Karpas-422 (cell line): Measurements from ENCODE around the gene KLHDC4. TPM values are rescaled to one million over a fixed set of nuclear protein-coding genes. Genes with fewer than 3 reads are reported as not detected.
"Not testable (repeated sequence)": the region's sequence is repeated elsewhere in the genome, so short reads cannot be mapped to it uniquely, and the experiment has no call there.

Source experiments
- DNase-seq: peaks from one replicate; pipeline ENCODE4 v3.0.0-alpha.2; 2015
- H2AFZ ChIP-seq: fragments of 200-600 bp; sonication (generic); 2 replicates; pipeline ENCODE4 v1.6.1; 2014; ENCODE audit warnings: antibody characterized with exemption, low read length, mixed read lengths
- H3K27ac ChIP-seq: fragments of 200-600 bp; sonication (generic); 2 replicates; pipeline ENCODE4 v1.5.1; 2014; ENCODE audit warnings: mild to moderate bottlenecking, low read length, moderate library complexity
- H3K27me3 ChIP-seq: fragments of 200-600 bp; sonication (generic); 2 replicates; pipeline ENCODE4 v1.6.1; 2014; ENCODE audit warnings: low read length, mixed read lengths
- H3K36me3 ChIP-seq: fragments of 200-600 bp; sonication (generic); 2 replicates; pipeline ENCODE4 v1.6.1; 2014; ENCODE audit warnings: low read length, mixed read lengths; ENCODE audit not compliant: insufficient read depth
- H3K4me1 ChIP-seq: fragments of 200-600 bp; sonication (generic); 2 replicates; pipeline ENCODE4 v1.6.1; 2014; ENCODE audit warnings: mild to moderate bottlenecking, low read length, mixed read lengths
- H3K4me2 ChIP-seq: fragments of 200-600 bp; sonication (generic); 2 replicates; pipeline ENCODE4 v1.6.1; 2014; ENCODE audit warnings: low read length, low read depth, mild to moderate bottlenecking; ENCODE audit not compliant: poor library complexity, severe bottlenecking
- H3K4me3 ChIP-seq: fragments of 200-600 bp; sonication (generic); 2 replicates; pipeline ENCODE4 v1.5.1; 2014; ENCODE audit warnings: mild to moderate bottlenecking, antibody characterized with exemption, low read length, mixed read lengths
- H3K79me2 ChIP-seq: fragments of 200-600 bp; sonication (generic); 2 replicates; pipeline ENCODE4 v1.6.1; 2014; ENCODE audit warnings: mild to moderate bottlenecking, low read length, mixed read lengths
- H3K9ac ChIP-seq: fragments of 200-600 bp; sonication (generic); 2 replicates; pipeline ENCODE4 v1.6.0; 2014; ENCODE audit warnings: low read length
- H3K9me2 ChIP-seq: fragments of 200-600 bp; sonication (generic), shearing (Covaris generic); replicated peaks from 2 replicates; pipeline ENCODE4 v1.6.0; 2014; ENCODE audit warnings: mild to moderate bottlenecking, low read length, moderate library complexity; ENCODE audit not compliant: insufficient read depth
- H3K9me3 ChIP-seq: fragments of 300-700, 200-600 bp; sonication (generic); 2 replicates; pipeline ENCODE4 v1.6.1; 2014; ENCODE audit warnings: low read length, mixed read lengths
- H4K20me1 ChIP-seq: fragments of 200-600 bp; sonication (generic); 2 replicates; pipeline ENCODE4 v1.6.1; 2014; ENCODE audit warnings: mild to moderate bottlenecking, antibody characterized with exemption, low read length, low read depth; ENCODE audit not compliant: insufficient read depth
- total RNA-seq: library from RNA; depleted of rRNA; stranded (reverse); fragments of >200 nt; shearing (Covaris generic); gene quantifications from 2 replicates; pipeline ENCODE4 v1.2.3, GENCODE V29; 2014; ENCODE audit warnings: low replicate concordance; rRNA removed

Gene KLHDC4
- 21.1 and 30.1 TPM in 2 replicates for total RNA-seq

DNA sequence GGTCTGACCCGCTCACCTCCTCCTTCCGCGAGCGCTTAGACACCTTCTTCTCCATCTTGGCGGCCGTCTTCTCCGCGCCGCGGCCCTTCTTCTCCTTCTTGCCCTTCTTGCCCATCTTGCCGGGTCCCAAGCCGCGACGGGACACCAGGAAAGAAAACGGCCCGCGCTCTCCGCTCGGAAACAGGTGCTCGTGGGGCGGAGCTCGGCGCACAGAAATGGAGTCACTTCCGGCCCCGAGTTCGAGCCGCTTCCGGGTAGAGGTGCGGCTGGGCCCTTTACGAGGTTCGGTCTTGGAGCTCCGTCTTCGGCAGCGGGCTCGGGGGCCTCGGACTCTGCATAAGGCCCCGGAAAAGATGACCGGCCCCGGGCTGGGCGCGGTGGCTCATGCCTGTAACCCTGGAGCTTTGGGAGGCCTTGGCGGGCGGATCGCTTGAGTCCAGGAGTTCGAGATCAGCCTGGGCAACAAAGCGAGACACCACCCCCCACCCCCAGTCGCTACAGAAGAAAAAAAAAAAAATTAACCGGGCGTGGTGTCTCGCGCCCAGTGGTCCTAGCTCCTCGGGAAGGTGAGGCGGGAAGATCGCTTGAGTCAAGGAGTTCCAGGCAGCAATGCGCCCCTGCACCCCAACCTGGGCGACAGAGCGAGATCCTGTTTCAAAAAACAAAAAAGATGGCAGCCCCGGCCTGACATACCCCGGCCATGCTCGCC lies at the start of gene KLHDC4:
KLHDC4 (minus strand) TSS at position 211 of the 709 bp plus-strand sequence; CDS start at position 115, 96 bp downstream.
- peak within 1 kb of the TSS; percentile 98 for H3K4me2 ChIP-seq
- DNase-seq: peak; percentile 96
- peak within 1 kb of the TSS; percentile 58; the same call in 1 of the 2 replicates for H3K27ac ChIP-seq
- H3K4me1 ChIP-seq: peaks cover 25% of the 10 kb centered on the region
- H3K9ac ChIP-seq: peak within 1 kb of the TSS; percentile 96
- H4K20me1 ChIP-seq: peaks cover 13% of the 10 kb centered on the region
- H3K27me3 ChIP-seq: no peaks in the 10 kb centered on the region
- H3K9me3 ChIP-seq: no peaks in the 10 kb centered on the region
- peaks cover 12% of the 10 kb centered on the region for H3K36me3 ChIP-seq
- H3K79me2 ChIP-seq: peaks cover 42% of the 10 kb centered on the region
- H2AFZ ChIP-seq: peak within 1 kb of the TSS; percentile 60
- H3K9me2 ChIP-seq: no peaks in the 10 kb centered on the region
- H3K4me3 ChIP-seq: peak within 1 kb of the TSS; percentile 99

- Histone ChIP-seq H3K9me2 (no peaks in the 10 kb centered on the region), H3K4me2 (no peak overlapping the region), H3K4me1 (peaks cover 20% of the 10 kb centered on the region), H3K27me3 (no peaks in the 10 kb centered on the region), H2AFZ (no peak overlapping the region), H3K27ac (no peak overlapping the region), H3K9me3 (peaks cover 14% of the 10 kb centered on the region), H3K36me3 (peaks cover 4% of the 10 kb centered on the region; the same call in 1 of the 2 replicates), H3K79me2 (no peaks in the 10 kb centered on the region), H3K9ac (no peak overlapping the region), H4K20me1 (no peaks in the 10 kb centered on the region), H3K4me3 (no peak overlapping the region)
- no peak for DNase-seq
Observed at GRCh38 chr16:87815567-87815966, 49.8 kb upstream of the KLHDC4 start.

- H3K4me1 ChIP-seq: peaks cover 53% of the 10 kb centered on the region
- H3K9me3 ChIP-seq: peaks cover 3% of the 10 kb centered on the region
- H3K79me2 ChIP-seq: no peaks in the 10 kb centered on the region
- peak overlapping the region; percentile 99 for H3K27ac ChIP-seq
- no peak for DNase-seq
- H2AFZ ChIP-seq: no peak overlapping the region
- H3K4me3 ChIP-seq: no peak overlapping the region
- H4K20me1 ChIP-seq: no peaks in the 10 kb centered on the region
- H3K4me2 ChIP-seq: no peak overlapping the region
- H3K36me3 ChIP-seq: 0 out of 2 replicates have a peak, but pooled peaks cover 4% of the 10 kb centered on the region
- H3K9ac ChIP-seq: no peak overlapping the region
- H3K27me3 ChIP-seq: no peaks in the 10 kb centered on the region
- H3K9me2 ChIP-seq: no peaks in the 10 kb centered on the region
Observed at GRCh38 chr16:87812200-87812656, 46.4 kb upstream of the KLHDC4 start.

DNA sequence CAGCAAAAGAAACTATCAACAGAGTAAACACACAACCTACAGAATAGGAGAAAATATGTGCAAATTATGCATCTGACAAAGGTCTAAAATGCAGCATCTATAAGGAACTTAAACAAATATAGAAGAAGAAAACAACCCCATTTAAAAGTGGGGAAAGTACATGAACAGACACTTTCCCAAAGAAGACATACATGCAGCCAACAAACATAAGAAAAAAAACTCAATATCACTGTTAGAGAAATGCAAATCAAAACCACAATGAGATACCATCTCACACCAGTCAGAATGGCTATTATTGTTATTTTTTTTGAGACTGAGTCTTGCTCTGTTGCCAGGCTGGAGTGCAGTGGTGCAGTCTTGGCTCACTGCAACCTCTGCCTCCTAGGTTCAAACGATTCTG lies 45.7 kb upstream of the KLHDC4 start:
- H2AFZ ChIP-seq, H3K27me3 ChIP-seq, H3K9me2 ChIP-seq, H3K9me3 ChIP-seq, H3K79me2 ChIP-seq, H4K20me1 ChIP-seq, H3K36me3 ChIP-seq: not testable (repeated sequence)
- peak overlapping the region; percentile 99 for H3K27ac ChIP-seq
- H3K4me1 ChIP-seq: peaks cover 60% of the 10 kb centered on the region
- H3K9ac ChIP-seq: peak overlapping the region; percentile 62
- peak overlapping the region; percentile 37; the same call in 1 of the 2 replicates for H3K4me3 ChIP-seq
- peak; percentile 57 for DNase-seq
- peak overlapping the region; percentile 57 for H3K4me2 ChIP-seq

DNA sequence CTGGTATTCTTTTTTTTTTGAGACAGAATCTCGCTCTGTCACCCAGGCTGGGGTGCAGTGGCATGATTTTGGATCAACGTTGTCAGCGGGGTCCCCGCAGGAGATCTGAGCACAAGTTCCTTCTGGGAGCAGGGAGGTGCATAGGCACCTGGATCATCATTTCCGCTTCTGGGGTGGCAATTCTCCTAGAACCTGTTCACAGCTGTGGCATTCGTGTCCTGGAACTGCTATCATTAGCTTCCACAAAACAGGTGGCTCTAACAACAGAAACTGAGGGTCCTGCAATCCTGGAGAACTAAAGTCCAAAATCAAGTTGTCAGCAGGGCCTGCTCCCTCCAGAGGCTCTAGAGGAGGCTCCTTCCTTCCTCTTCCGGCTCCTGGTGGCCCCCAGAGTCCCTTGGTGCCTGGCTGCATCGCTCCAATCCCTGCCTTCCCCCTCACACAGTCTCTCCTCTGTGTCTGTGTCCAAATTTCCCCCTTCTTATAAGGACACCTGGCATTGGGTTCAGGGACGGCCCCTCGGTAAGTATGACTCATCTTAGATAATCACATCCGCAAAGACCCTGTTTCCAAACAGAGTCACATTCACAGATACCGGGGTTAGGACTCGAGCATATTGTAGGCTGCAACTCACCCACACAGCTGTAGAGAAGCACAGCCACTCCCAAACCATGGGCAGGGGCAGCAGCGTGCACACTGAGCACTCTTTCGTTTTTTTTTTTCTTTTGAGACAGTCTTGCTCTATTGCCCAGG lies 43.5 kb upstream of the KLHDC4 start:
- peak; percentile 93 for DNase-seq

DNA sequence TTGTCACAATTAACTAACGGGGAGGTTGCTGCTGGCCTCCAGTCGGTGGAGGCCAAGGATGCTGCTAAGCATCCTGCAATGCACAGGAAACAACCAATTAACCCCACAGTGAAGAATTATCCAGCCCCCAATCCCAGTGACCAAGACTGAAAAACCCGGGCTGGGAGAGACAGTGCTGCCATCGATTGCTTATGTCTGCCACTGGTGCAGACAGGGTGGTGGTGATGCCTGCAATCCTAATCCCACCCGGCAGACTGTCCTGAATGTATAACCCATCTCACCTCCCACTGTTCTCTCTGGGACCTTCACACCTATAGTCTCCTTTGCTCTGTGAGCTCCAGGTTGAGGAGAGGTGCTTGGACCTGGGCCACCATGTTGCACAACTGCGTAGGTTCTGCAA lies 42.3 kb upstream of the KLHDC4 start:
- Histone ChIP-seq H3K4me2 (peak overlapping the region; percentile 82), H3K36me3 (peaks cover 11% of the 10 kb centered on the region; the same call in 1 of the 2 replicates), H2AFZ (no peak overlapping the region), H3K4me3 (peak overlapping the region; percentile 60), H3K4me1 (peaks cover 70% of the 10 kb centered on the region), H4K20me1 (no peaks in the 10 kb centered on the region), H3K27ac (peak overlapping the region; percentile 99), H3K9ac (peak overlapping the region; percentile 86), H3K9me2 (no peaks in the 10 kb centered on the region), H3K79me2 (no peaks in the 10 kb centered on the region), H3K9me3 (peaks cover 17% of the 10 kb centered on the region; the same call in 1 of the 2 replicates), H3K27me3 (no peaks in the 10 kb centered on the region)
- peak; percentile 68 for DNase-seq

More for the DNA sequence above, 43.5 kb upstream of the KLHDC4 start:
- no peaks in the 10 kb centered on the region for H3K9me2 ChIP-seq
- peak overlapping the region; percentile 60 for H3K4me3 ChIP-seq
- peak overlapping the region; percentile 99 for H3K27ac ChIP-seq
- H3K36me3 ChIP-seq: peaks cover 6% of the 10 kb centered on the region; the same call in 1 of the 2 replicates
- peak overlapping the region; percentile 86 for H3K9ac ChIP-seq
- no peaks in the 10 kb centered on the region for H4K20me1 ChIP-seq
- H3K4me1 ChIP-seq: peaks cover 70% of the 10 kb centered on the region
- H3K27me3 ChIP-seq: no peaks in the 10 kb centered on the region
- H3K9me3 ChIP-seq: peaks cover 6% of the 10 kb centered on the region; the same call in 1 of the 2 replicates
- H3K79me2 ChIP-seq: no peaks in the 10 kb centered on the region
- peak overlapping the region; percentile 82 for H3K4me2 ChIP-seq
- no peak overlapping the region for H2AFZ ChIP-seq

- Histone ChIP-seq H3K4me2 (peak overlapping the region; percentile 82), H3K27ac (peak overlapping the region; percentile 99), H3K9ac (peak overlapping the region; percentile 86), H3K4me1 (peaks cover 63% of the 10 kb centered on the region), H3K36me3 (peaks cover 13% of the 10 kb centered on the region; the same call in 1 of the 2 replicates), H3K4me3 (peak overlapping the region; percentile 64), H4K20me1 (no peaks in the 10 kb centered on the region), H3K27me3 (no peaks in the 10 kb centered on the region), H3K9me3 (peaks cover 18% of the 10 kb centered on the region; the same call in 1 of the 2 replicates), H3K9me2 (no peaks in the 10 kb centered on the region), H2AFZ (no peak overlapping the region), H3K79me2 (no peaks in the 10 kb centered on the region)
- peak; percentile 98 for DNase-seq
Observed at GRCh38 chr16:87806641-87807546, 41.1 kb upstream of the KLHDC4 start.
